SJSA1 (cell line): Measurements from ENCODE around the gene MORN1. TPM values are rescaled to one million over a fixed set of nuclear protein-coding genes. Genes with fewer than 3 reads are reported as not detected.

Experiments
- total RNA-seq: library from RNA; depleted of rRNA; stranded (reverse); fragments of >200 nt; shearing (Covaris generic); gene quantifications from 2 replicates; pipeline ENCODE4 v1.2.3, GENCODE V29; 2014; rRNA removed

Gene MORN1
- total RNA-seq, 1 experiment from 2014 or later: 5.0 TPM

Other genes starting within 250 kb of the MORN1 start
- gene FAAP20, start 196.8 kb downstream of the MORN1 start, total RNA-seq: 39.2 and 48.6 TPM in 2 replicates
- gene SKI, start 163.2 kb downstream of the MORN1 start, total RNA-seq: 9.6 and 24.3 TPM in 2 replicates
- 90.3 and 269 TPM in 2 replicates for gene RER1, start 287 bp upstream of the MORN1 start, total RNA-seq
- gene PEX10, start 21.0 kb upstream of the MORN1 start, total RNA-seq: 29.3 and 37.3 TPM in 2 replicates
- 0.24 TPM in 1 of 2 replicates, not detected in the other for gene PLCH2, start 84.7 kb upstream of the MORN1 start, total RNA-seq
- gene PANK4, start 135.0 kb upstream of the MORN1 start, total RNA-seq: 36.7 and 39.9 TPM in 2 replicates
- not detected in 2 replicates for gene HES5, start 138.7 kb upstream of the MORN1 start, total RNA-seq
- 8.1 and 22.2 TPM in 2 replicates for gene TNFRSF14, start 164.8 kb upstream of the MORN1 start, total RNA-seq
- gene PRXL2B, start 195.2 kb upstream of the MORN1 start, total RNA-seq: 15.2 and 16.4 TPM in 2 replicates
- gene MMEL1, start 241.5 kb upstream of the MORN1 start, total RNA-seq: not detected in 2 replicates